ENCODE results near the gene CACNG4. TPM values are rescaled to one million over a fixed set of nuclear protein-coding genes. Genes with fewer than 3 reads are reported as not detected.
"Not testable (repeated sequence)": the region's sequence is repeated elsewhere in the genome, so short reads cannot be mapped to it uniquely, and the experiment has no call there.

CACNG4 gene
- polyA plus RNA-seq, 4 donors: 3.6 to 4.7 (median 3.8) TPM

DNA sequence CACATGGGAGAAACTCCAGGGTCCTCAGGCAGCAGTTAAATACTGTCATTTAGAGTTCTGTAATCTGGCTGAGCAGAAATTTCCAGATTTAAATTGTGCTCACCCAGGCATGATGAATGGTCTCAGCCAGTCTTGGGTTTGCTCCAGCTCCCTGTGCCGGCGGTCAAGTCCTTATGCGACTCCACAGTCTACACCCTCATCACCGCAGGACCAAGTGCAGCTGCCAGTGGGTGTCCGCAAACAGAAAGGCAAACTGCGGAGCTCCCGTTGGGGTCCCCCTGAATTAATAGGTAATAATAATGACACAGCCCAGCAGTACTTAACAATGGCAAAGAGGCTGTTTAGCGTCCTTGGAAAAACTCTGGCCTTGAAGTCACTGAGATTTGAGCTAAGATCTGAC, 3.9 kb upstream of the CACNG4 start:
- DNase-seq (ENCODE audit: low read depth in 4 of 4, low spot score in 3 of 4): no peak

- no peak for DNase-seq (ENCODE audit: low read depth in 4 of 4, low spot score in 3 of 4)
These were observed 992 bp upstream of the CACNG4 start for GRCh38 chr17:66963521-66963908.

DNA sequence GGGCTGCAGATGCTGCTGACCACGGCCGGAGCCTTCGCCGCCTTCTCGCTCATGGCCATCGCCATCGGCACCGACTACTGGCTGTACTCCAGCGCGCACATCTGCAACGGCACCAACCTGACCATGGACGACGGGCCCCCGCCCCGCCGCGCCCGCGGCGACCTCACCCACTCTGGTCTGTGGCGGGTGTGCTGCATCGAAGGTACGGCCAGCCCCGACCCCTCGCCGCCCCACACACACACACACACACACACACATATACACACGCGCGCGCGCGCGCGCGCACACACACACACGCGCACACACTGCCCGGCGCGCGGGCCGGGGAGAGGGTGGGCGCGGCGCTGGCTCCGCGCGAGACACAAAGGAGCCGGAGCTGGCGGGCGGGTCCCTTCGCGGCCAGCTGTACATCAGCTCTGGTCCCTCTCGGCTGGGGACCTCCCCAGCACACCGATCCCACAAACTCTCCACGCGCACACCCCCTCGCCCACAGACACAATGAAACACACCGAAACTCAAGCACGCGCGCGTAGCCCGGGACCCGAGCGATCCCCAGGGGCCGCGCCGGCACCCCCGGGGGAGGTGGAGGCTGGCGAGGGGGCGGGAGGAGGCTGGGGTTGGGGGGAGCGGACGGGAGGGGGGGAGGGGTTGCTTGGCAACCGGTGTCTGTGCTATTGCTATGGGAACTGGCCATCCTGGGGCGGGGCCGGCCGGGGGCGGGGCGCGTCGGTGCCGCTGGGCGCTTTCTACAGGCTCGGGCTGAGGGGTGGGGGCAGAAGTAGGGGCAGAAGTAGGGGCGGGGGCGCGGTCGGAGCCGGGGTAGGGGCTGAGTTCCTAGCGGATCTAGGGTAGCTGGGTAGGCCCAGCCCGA, 658 bp downstream of the CACNG4 start:
- no peak for DNase-seq (ENCODE audit: low read depth in 4 of 4, low spot score in 3 of 4)

- DNase-seq (ENCODE audit: low read depth in 4 of 4, low spot score in 3 of 4): no peak
These were observed 1.3 kb downstream of the CACNG4 start for GRCh38 chr17:66965801-66966262.

- DNase-seq (ENCODE audit: low read depth in 4 of 4, low spot score in 3 of 4): no peak
These were observed 1.8 kb downstream of the CACNG4 start for GRCh38 chr17:66966298-66966697.

GRCh38 chr17:66966704-66967418, 2.4 kb downstream of the CACNG4 start:
- no peak for DNase-seq (ENCODE audit: low read depth in 4 of 4, low spot score in 3 of 4)

DNA sequence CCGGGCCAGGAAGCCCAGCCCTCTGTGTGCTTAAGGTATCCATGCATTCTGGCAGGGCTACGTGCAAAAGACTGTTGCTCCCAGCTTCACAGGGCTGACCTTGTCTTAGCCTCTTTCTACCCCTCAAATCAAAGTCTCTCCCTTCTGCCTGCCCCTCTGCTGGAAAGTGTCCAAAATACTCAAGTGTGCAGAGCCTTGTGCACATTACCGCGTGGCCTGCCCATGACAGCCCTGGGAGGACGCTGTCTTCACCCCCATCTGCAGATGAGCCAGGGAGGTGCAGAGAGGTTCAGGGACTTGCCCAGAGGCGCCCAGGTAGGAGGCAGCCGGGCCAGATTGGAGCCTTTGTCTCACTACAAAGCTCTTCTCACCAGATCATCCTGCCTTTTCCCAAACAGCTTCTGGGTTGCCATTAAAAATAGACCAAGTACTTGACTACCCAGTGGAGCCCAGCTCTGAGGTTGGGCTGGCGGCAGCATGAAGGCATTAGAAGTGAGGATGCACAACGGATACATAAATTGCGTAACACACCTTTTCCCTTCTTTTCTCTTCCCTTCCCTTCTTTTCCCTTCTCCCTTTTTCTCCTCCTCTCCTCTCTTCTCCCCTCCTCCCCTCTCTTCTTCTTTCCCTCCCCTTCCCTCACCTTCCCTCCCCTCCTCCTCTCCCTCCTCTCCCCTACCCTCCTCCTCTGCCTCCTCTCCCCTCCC, 3.5 kb downstream of the CACNG4 start:
- DNase-seq (ENCODE audit: low read depth in 4 of 4, low spot score in 3 of 4): no peak

- no peak for DNase-seq (ENCODE audit: low read depth in 4 of 4, low spot score in 3 of 4)
These were observed 4.4 kb downstream of the CACNG4 start for GRCh38 chr17:66968916-66969315.

GRCh38 chr17:66970140-66970539, 5.6 kb downstream of the CACNG4 start:
- DNase-seq (ENCODE audit: low read depth in 4 of 4, low spot score in 3 of 4): no peak

GRCh38 chr17:66970797-66971196, 6.3 kb downstream of the CACNG4 start:
- no peak for DNase-seq (ENCODE audit: low read depth in 4 of 4, low spot score in 3 of 4)

DNA sequence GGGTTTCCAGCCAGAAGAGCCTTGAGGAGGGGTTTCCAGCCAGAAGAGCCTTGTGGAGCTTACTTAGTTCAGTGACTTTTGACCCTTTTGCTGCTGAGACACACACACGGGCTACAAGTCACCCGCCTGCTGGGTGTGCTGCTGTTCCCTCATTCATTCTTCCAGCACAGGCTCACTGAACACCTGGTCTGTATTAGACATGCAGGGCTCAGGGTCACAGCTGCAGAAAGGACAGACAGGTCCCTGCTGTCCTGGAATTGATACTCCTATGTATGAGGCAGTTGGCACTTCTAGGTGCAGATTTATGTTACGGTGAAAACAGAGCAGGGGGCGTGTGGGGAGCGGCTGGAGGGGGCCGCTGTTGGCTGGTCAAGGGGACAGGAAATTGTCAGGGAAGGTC, 6.8 kb downstream of the CACNG4 start:
- no peak for DNase-seq (ENCODE audit: low read depth in 4 of 4, low spot score in 3 of 4)

DNA sequence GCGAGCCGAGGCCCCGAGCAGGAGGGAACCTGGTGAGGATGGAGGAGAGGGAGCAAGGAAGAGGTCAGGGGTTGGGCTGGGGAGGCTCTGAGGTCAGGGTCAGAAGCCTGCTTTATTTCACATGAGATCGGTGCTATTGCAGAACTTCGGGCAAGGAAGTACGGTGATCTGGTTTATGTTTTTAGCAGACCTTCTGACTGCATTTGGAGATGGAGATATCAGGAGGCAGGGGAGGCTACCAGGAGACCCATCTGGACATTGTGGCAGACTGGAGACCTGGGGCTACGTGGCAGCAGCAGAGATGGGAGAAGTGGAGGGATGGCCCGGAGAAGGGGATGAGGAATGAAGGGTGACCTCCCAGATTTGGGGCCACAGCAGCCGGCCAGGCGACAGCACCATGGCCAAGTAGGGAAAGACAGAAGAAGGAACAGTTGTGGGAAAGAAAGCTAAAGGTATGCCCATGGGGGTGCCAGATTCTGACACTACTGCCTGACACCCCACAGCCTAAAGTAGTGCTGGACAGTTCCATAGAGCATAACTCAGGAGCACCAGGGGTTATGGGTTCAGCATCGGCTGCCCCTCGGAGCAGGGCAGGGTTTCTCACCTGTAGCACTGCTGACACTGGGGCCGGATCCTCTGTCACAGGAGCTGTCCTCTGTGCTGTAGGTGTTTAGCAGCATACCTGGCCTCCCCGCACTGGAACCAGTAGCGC, 7.4 kb downstream of the CACNG4 start:
- DNase-seq (ENCODE audit: low read depth in 4 of 4, low spot score in 3 of 4): no peak

DNA sequence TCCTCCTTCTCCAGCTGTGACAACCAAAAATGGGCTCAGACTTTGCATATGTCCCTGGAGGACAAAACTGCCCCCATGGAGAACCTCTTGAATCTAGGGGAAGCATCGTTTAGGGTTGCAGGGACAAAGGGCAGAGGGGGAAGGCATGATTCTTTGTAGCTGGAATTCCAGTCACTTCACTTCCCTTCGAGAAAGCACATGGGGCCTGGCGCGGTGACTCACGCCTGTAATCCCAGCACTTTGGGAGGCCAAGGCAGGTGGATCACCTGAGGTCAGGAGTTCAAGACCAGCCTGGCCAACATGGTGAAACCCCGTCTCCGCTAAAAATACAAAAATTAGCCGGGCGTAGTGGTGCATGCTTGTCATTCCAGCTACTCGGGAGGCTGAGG, 7.9 kb downstream of the CACNG4 start:
- DNase-seq (ENCODE audit: low read depth in 4 of 4, low spot score in 3 of 4): not testable (repeated sequence)

DNA sequence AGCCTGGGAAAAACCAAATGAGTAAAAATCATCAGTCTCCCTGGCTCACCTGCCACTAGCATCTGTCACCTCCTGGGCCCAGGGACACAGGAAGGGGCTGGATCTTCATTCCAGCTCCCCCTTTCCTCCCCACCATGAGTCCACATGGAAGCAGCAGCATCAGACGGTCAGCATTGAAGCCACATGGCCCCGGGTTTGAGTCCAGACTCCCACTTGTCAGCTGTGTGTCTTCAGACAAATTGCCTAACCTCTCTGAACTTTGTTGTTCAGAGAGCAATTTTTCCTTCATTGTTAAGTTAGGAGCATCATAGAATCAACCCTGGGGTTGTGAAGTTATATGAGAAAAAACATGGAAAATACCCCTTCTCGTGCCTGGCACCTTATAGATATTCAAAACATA, 10.7 kb downstream of the CACNG4 start:
- no peak for DNase-seq (ENCODE audit: low read depth in 4 of 4, low spot score in 3 of 4)

- DNase-seq (ENCODE audit: low read depth in 4 of 4, low spot score in 3 of 4): no peak
These were observed 11.3 kb downstream of the CACNG4 start for GRCh38 chr17:66975614-66976378.

DNA sequence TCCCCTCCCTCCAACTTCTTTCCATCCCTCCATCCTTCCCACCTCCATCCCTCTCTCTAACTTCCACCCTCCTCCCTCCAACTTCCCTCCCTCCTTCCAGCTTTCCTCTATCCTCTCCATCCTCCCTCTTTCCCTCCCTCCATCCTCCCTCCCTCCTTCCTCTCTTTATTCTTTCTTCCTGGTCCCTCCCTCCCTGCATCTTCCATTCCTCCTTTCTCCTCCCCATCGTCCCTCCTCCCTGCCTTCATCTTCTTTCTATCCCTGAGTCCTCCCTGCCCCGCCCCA, 11.8 kb downstream of the CACNG4 start:
- no peak for DNase-seq (ENCODE audit: low read depth in 4 of 4, low spot score in 3 of 4)

DNA sequence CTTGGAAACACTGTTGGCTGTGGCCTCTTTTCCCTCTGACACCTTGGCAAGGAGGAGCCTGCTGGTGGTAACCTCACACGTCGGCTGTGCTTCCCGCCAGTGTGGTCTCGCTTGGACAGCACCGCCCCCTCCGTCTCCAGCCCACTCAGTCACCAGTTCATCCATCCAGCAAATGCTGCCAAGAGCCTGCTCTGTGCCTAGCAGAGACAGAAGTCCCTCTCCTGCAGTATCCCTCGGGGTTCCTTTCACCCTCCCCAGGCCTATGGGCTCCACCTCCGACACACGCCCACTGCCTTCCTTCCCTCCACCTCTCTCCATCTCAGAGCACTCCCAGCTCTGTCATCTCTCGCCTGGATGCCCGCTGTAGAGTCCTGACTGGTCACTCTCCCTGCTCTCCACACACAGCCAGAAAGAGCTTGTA, 12.3 kb downstream of the CACNG4 start:
- DNase-seq (ENCODE audit: low read depth in 4 of 4, low spot score in 3 of 4): no peak

DNA sequence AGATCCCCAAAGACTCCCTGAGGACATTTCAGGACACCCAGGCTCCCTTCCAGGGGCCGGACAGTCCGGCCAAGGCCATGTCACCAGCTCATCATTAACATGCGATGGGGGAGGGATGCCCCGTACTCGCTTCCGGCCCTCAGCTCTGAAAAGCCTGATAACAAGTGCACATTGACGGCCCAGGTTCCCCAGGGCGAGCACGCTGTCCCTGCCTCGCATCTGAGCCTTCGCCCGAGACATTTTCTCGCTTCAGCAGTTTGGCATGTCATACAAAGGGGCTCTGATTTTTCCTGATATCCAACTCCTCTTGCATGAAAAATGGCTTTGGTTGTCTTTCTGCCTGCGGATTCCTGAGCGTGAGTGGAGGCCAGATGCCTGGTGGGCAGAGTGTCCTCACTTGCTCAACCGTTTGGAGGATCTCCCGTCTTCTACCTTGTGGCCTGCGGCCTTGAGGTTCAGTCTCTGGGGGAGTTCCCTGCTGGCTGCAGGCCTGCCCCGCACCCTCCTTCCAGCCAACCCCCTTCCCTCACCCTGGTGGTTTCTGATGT, 14.1 kb downstream of the CACNG4 start:
- DNase-seq (ENCODE audit: low read depth in 4 of 4, low spot score in 3 of 4): no peak

DNA sequence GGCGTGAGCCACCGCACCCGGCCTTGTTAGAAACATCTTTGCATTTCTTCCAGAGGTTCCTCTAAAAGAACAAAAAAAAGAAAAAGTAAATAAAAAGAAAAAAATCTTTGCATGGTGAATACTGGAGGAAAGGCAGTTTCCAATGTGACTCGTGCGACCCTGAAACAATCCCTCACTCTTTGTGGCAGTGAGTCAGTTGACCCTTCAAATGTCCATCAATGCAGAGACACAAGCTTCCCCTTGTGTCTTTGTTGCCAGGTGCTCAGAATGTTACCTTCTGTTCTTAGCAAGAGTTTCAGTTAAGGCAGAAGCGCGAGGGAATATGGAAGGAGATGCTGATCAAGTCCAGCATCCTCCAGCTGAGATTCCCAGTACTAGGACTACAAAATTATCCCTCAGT, 16.4 kb downstream of the CACNG4 start:
- no peak for DNase-seq (ENCODE audit: low read depth in 4 of 4, low spot score in 3 of 4)

GRCh38 chr17:66981983-66982508, 17.5 kb downstream of the CACNG4 start:
- DNase-seq (ENCODE audit: low read depth in 4 of 4, low spot score in 3 of 4): no peak
